GM21723 (cell line): ENCODE data around the gene PAH.

Source experiments
- ATAC-seq: cut with Tn5 transposase; IDR thresholded peaks from one replicate; pipeline ENCODE4 v1.9.1; 2021; ENCODE audit warnings: mild to moderate bottlenecking, moderate library complexity; ENCODE audit not compliant: unreplicated experiment

Gene PAH

GRCh38 chr12:102917026-102917787, at the start of gene PAH:
Gene PAH (minus strand): TSS chr12:102917244. CDS start chr12:102917130, 114 bp downstream.
- peak; percentile 63 for ATAC-seq

GRCh38 chr12:102966200-102966863, 49.3 kb upstream of the PAH start:
- ATAC-seq, result no peak

- ATAC-seq, result peak; percentile 28
Measured at GRCh38 chr12:102965281-102966155, 48.5 kb upstream of the PAH start.

GRCh38 chr12:102964872-102965271, 47.8 kb upstream of the PAH start:
- ATAC-seq, result peak; percentile 63

- no peak for ATAC-seq
Measured at GRCh38 chr12:102963796-102964195, 46.8 kb upstream of the PAH start.

- ATAC-seq, result no peak
Measured at GRCh38 chr12:102962986-102963385, 45.9 kb upstream of the PAH start.

GRCh38 chr12:102962532-102962931, 45.5 kb upstream of the PAH start:
- no peak for ATAC-seq

- no peak for ATAC-seq
Measured at GRCh38 chr12:102961466-102961855, 44.4 kb upstream of the PAH start.

- ATAC-seq, result no peak
Measured at GRCh38 chr12:102960766-102961465, 43.9 kb upstream of the PAH start.

GRCh38 chr12:102959391-102959790, 42.3 kb upstream of the PAH start:
- ATAC-seq, result no peak

- ATAC-seq, result peak; percentile 1
Measured at GRCh38 chr12:102958830-102959176, 41.8 kb upstream of the PAH start.

- ATAC-seq, result peak; percentile 74
Measured at GRCh38 chr12:102958073-102958829, 41.2 kb upstream of the PAH start.

GRCh38 chr12:102957339-102958050, 40.5 kb upstream of the PAH start, which contains the start of gene ASCL1:
Gene ASCL1 (plus strand): TSS chr12:102957674. CDS start chr12:102958245, 571 bp downstream.
- ATAC-seq, result peak; percentile 50

GRCh38 chr12:102956738-102957327, 39.8 kb upstream of the PAH start:
- ATAC-seq, result no peak

GRCh38 chr12:102955926-102956737, 39.1 kb upstream of the PAH start:
- ATAC-seq, result no peak

GRCh38 chr12:102954134-102954533, 37.1 kb upstream of the PAH start:
- ATAC-seq, result no peak

GRCh38 chr12:102953221-102953620, 36.2 kb upstream of the PAH start:
- ATAC-seq, result no peak

GRCh38 chr12:102951841-102952240, 34.8 kb upstream of the PAH start:
- no peak for ATAC-seq
